SK-N-SH (cell line): ENCODE results near the gene ARHGAP45. TPM values are rescaled to one million over a fixed set of nuclear protein-coding genes. Genes with fewer than 3 reads are reported as not detected.
A peak's percentile ranks its signal among the peaks of the same experiment; 100 is the strongest.

ENCODE experiments used
- CTCF ChIA-PET: fragments of 300-600, 350-600 bp; formaldehyde crosslinking; extraction: SDS; loops from one replicate; lab custom pipeline; 2021; lab: Yijun Ruan, JAX
- POLR2A ChIA-PET: fragments of 350-600 bp; sonication (Branson Sonifier 250); formaldehyde crosslinking; extraction: SDS; loops from one replicate; lab custom pipeline; 2020; ENCODE audit warnings: antibody characterized with exemption, inconsistent platforms; lab: Yijun Ruan, JAX
- DNase-seq: peaks from one replicate; pipeline ENCODE4 v3.0.0; 2012
- H2AFZ ChIP-seq: fragments of 200-600 bp; sonication (generic); 2 replicates; pipeline ENCODE4 v1.8.1; 2016; ENCODE audit warnings: antibody characterized with exemption, mild to moderate bottlenecking, low read depth
- H3F3A ChIP-seq: fragments of 200-600 bp; sonication (generic); replicated peaks from 2 replicates; pipeline ENCODE3; 2016; ENCODE audit warnings: antibody characterized with exemption, mild to moderate bottlenecking; ENCODE audit not compliant: insufficient read depth
- H3K27ac ChIP-seq, 2 experiments: fragments of 200-500 bp in 1 of 2; fragments of 200-600 bp in 1 of 2; sonication (Bioruptor generic) in 1 of 2; sonication (generic), shearing (Covaris generic) in 1 of 2; 2 replicates each; pipeline versions ENCODE4 v1.5.1 to v1.6.1; 2014 to 2016; ENCODE audit warnings: low read depth in 2 of 2, inconsistent platforms in 1 of 2, low read length in 1 of 2, mild to moderate bottlenecking in 1 of 2, mixed read lengths in 1 of 2
- H3K27me3 ChIP-seq: fragments of 200-600 bp; sonication (generic), shearing (Covaris generic); 2 replicates; pipeline ENCODE4 v1.6.1; 2016; ENCODE audit warnings: mixed run types; ENCODE audit not compliant: insufficient read depth
- H3K36me3 ChIP-seq, 2 experiments: fragments of 200-500 bp in 1 of 2; fragments of 200-600 bp in 1 of 2; sonication (Bioruptor generic) in 1 of 2; sonication (generic) in 1 of 2; replicated peaks in 1 of 2; 2 replicates each; pipeline versions ENCODE3 to v1.5.1; 2014 to 2016; ENCODE audit warnings: low read length in 1 of 2, mild to moderate bottlenecking in 1 of 2; ENCODE audit not compliant: insufficient read depth in 2 of 2, control insufficient read depth in 1 of 2
- H3K4me1 ChIP-seq, 2 experiments: fragments of 200-500 bp in 1 of 2; fragments of 200-600 bp in 1 of 2; sonication (Bioruptor generic) in 1 of 2; sonication (generic), shearing (Covaris generic) in 1 of 2; 2 replicates each; pipeline versions ENCODE4 v1.5.1 to v1.6.1; 2014 to 2016; ENCODE audit warnings: low read depth in 1 of 2, low read length in 1 of 2, mixed run types in 1 of 2; ENCODE audit not compliant: insufficient read depth in 2 of 2, control insufficient read depth in 1 of 2
- H3K4me2 ChIP-seq: fragments of 200-600 bp; sonication (generic), shearing (Covaris generic); 2 replicates; pipeline ENCODE4 v1.6.1; 2017; ENCODE audit warnings: mixed run types
- H3K4me3 ChIP-seq, 2 experiments: fragments of 200-500 bp in 1 of 2; fragments of 200-600 bp in 1 of 2; sonication (Bioruptor generic) in 1 of 2; sonication (generic), shearing (Covaris generic) in 1 of 2; 2 replicates each; pipeline versions ENCODE4 v1.5.1 to v1.8.1; 2014 to 2016; ENCODE audit warnings: low read depth in 2 of 2, inconsistent platforms in 1 of 2, low read length in 1 of 2, mild to moderate bottlenecking in 1 of 2, mixed read lengths in 1 of 2, moderate library complexity in 1 of 2
- H3K79me2 ChIP-seq: fragments of 200-600 bp; sonication (generic); 2 replicates; pipeline ENCODE4 v1.8.1; 2017; ENCODE audit warnings: mild to moderate bottlenecking; ENCODE audit not compliant: insufficient read depth
- H3K9ac ChIP-seq: fragments of 200-600 bp; sonication (generic); 2 replicates; pipeline ENCODE4 v1.6.1; 2017; ENCODE audit warnings: mixed run types
- H3K9me2 ChIP-seq: fragments of 200-600 bp; sonication (generic); 2 replicates; pipeline ENCODE4 v1.6.1; 2017; ENCODE audit warnings: mixed run types
- H3K9me3 ChIP-seq: fragments of 200-600 bp; sonication (generic); 2 replicates; pipeline ENCODE4 v1.6.1; 2017; ENCODE audit warnings: mixed run types, mild to moderate bottlenecking, moderate library complexity
- H4K20me1 ChIP-seq: fragments of 200-600 bp; sonication (generic); 2 replicates; pipeline ENCODE4 v1.6.1; 2017; ENCODE audit warnings: mild to moderate bottlenecking, mixed run types; ENCODE audit not compliant: insufficient read depth
- EP300 ChIP-seq, 2 experiments: IDR thresholded peaks; 2 replicates each; pipeline versions ENCODE4 v1.4.0 to v1.6.1; 2012; ENCODE audit warnings: borderline replicate concordance in 1 of 2, low read depth in 1 of 2, low read length in 1 of 2
- EZH2phosphoT487 ChIP-seq: fragments of 200-600 bp; sonication (generic); IDR thresholded peaks from 2 replicates; pipeline ENCODE4 v1.6.1; 2017; ENCODE audit warnings: low read depth, mixed run types, mild to moderate bottlenecking, antibody characterized with exemption, moderate library complexity, borderline replicate concordance
- FOXJ3 ChIP-seq: sonication (generic); formaldehyde crosslinking; IDR thresholded peaks from 2 replicates; pipeline ENCODE4 v1.5.1; 2020; ENCODE audit warnings: mild to moderate bottlenecking, missing genetic modification reagents
- FOXM1 ChIP-seq: IDR thresholded peaks from 2 replicates; pipeline ENCODE4 v1.4.0; 2012; ENCODE audit warnings: low read depth, mild to moderate bottlenecking
- GABPA ChIP-seq: IDR thresholded peaks from 2 replicates; pipeline ENCODE4 v1.4.0; 2012; ENCODE audit warnings: low read depth, mild to moderate bottlenecking
- JUND ChIP-seq: IDR thresholded peaks from 2 replicates; pipeline ENCODE4 v1.4.0; 2012
- MAX ChIP-seq: IDR thresholded peaks from 2 replicates; pipeline ENCODE4 v1.4.0; 2012; ENCODE audit warnings: low read depth
- MEF2A ChIP-seq: IDR thresholded peaks from 2 replicates; pipeline ENCODE4 v1.4.0; 2012; ENCODE audit warnings: low read depth, borderline replicate concordance
- NRF1 ChIP-seq: IDR thresholded peaks from 2 replicates; pipeline ENCODE4 v1.6.1; 2012; ENCODE audit warnings: low read depth, mild to moderate bottlenecking, low read length
- POLR2AphosphoS5 ChIP-seq: IDR thresholded peaks from 2 replicates; pipeline ENCODE4 v1.6.1; 2012; ENCODE audit warnings: low read depth, low read length
- RAD21 ChIP-seq: IDR thresholded peaks from 2 replicates; pipeline ENCODE4 v1.6.1; 2012; ENCODE audit warnings: mild to moderate bottlenecking, low read length
- RFX5 ChIP-seq: IDR thresholded peaks from 2 replicates; pipeline ENCODE4 v1.6.1; 2012; ENCODE audit warnings: mild to moderate bottlenecking, improper control_type of control experiment, low read length
- RXRA ChIP-seq: IDR thresholded peaks from 2 replicates; pipeline ENCODE4 v1.4.0; 2012; ENCODE audit warnings: low read depth, mild to moderate bottlenecking, borderline replicate concordance
- SMC3 ChIP-seq: IDR thresholded peaks from 2 replicates; pipeline ENCODE4 v1.6.1; 2012; ENCODE audit warnings: low read depth, low read length, improper control_type of control experiment
- TAF1 ChIP-seq: IDR thresholded peaks from 2 replicates; pipeline ENCODE4 v1.6.1; 2012; ENCODE audit warnings: low read depth, mild to moderate bottlenecking, low read length, moderate library complexity, borderline replicate concordance
- TCF12 ChIP-seq: IDR thresholded peaks from 2 replicates; pipeline ENCODE4 v1.4.0; 2012
- YY1 ChIP-seq: IDR thresholded peaks from 2 replicates; pipeline ENCODE4 v1.4.0; 2012; ENCODE audit warnings: low read depth, mild to moderate bottlenecking
- WGBS: methylation state at CpG from one replicate; pipeline ENCODE4 v1.1.6; 2017; ENCODE audit warnings: low lambda C conversion rate; 5-methylcytosine and 5-hydroxymethylcytosine counted together
- polyA plus RNA-seq, 3 experiments: library from polyadenylated mRNA; depleted of rRNA; stranded (reverse); fragments of >200 nt; gene quantifications; 2 replicates each; pipeline ENCODE4 v1.2.3, GENCODE V29; 2012
- TF ChIP-seq, protein P1 (sequence below): fragments of 150-350 bp; IDR thresholded peaks from 2 replicates; pipeline ENCODE4 v1.6.1; 2016; ENCODE audit warnings: mild to moderate bottlenecking, low read depth, low read length
- TF ChIP-seq, protein P2 (sequence below): IDR thresholded peaks from 2 replicates; pipeline ENCODE4 v1.4.0; 2012; ENCODE audit warnings: low read depth, borderline replicate concordance

The ARHGAP45 gene
- polyA plus RNA-seq, 1 of the 3 experiments (the other 2 are of a cell fraction), result 4.2 TPM

DNA sequence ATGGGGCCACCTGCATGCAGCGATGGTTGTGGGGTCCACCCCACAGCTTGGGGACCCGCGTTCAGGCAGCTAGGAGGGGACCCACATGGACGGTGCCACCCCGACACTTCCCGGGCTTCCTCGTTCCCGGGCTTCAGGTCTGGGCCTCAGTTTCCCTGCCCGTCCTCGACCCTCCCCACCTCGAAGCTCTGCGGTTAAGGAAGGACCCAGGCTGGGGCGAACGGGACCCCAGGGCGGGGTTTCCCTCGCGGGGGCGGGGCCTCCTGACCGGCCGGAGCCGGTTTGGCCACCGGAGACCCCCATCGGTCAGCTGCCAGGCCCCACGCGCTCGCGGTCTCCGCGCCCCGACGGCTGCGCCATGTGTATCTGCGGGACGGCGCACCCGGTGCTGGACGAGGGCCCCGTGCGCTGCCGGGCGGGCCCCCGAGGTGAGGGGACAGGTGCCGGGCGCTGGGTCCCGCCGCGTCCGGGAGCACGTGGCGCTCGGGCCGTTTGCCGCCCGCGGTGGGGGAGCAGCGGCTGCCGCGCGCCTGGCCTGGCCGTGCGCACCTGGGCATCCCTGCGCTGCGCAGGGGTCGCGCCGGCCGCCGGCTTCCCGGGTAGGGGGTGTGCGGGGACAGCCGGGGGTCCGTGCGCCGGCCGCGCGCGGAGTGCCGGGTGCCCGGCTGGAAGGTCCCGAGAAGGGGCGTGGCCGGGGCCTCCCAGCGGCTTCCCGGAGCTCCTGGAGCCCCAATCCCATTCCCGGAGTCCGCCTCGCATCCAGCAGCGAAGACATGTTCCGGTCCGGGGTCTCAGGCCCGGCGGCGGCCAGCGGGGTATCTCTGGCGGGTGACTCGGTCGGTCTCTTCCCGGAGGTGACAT, 4.2 kb downstream of the ARHGAP45 start:
- Histone ChIP-seq H2AFZ (no peak overlapping the region), H3K27me3 (peaks cover 37% of the 10 kb centered on the region)

DNA sequence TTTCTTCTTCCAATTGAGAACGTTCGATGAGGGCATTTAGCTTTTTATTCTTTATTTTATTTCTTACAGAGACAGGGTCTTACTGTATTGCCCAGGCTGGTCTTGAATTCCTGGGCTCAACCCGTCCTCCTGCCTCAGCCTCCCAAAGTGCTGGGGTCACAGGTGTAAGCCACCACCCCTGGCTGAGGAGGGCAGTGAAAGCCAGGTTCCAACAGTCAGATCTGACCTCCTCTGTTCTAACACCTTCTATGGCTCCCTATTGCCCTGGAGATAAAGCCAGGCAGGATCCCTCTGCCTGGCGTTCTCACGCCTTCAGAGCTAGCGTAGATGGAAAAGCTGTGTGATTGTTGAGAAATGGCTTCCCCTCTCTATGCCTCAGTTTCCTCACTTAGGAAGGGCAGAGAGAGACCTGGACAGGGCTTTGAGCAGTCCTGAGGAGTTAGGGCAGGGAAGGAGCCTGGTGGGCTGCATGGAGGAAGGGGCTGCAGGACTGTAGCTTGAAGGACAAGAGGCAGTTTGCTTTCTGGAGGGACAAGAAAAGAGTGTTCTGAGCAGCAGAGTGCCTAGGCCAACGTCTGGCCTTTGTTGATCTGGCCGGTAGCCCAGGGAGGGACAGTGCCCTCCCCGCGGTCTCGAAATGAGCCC, 5.5 kb downstream of the ARHGAP45 start:
- Histone ChIP-seq H3K9me3 (no peaks in the 10 kb centered on the region), H3K4me1 (peaks cover 0 to 7% of the 10 kb centered on the region in 2 experiments; a peak in 1 of 4 replicates), H3K9me2 (no peaks in the 10 kb centered on the region), H3K4me2 (no peak overlapping the region)
- TF ChIP-seq JUND, result no peak
- no peak for TF ChIP-seq YY1
- no peak for TF ChIP-seq POLR2AphosphoS5
- TF ChIP-seq FOXJ3 (CRISPR knock-in tag), result no peak
- TF ChIP-seq MEF2A, result no peak
- no peak for TF ChIP-seq MAX
- TF ChIP-seq EZH2phosphoT487, result no peak
- no peak for TF ChIP-seq FOXM1
- TF ChIP-seq, protein P1, sequence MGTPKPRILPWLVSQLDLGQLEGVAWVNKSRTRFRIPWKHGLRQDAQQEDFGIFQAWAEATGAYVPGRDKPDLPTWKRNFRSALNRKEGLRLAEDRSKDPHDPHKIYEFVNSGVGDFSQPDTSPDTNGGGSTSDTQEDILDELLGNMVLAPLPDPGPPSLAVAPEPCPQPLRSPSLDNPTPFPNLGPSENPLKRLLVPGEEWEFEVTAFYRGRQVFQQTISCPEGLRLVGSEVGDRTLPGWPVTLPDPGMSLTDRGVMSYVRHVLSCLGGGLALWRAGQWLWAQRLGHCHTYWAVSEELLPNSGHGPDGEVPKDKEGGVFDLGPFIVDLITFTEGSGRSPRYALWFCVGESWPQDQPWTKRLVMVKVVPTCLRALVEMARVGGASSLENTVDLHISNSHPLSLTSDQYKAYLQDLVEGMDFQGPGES, result no peak
- no peak for TF ChIP-seq TCF12
- no peak for TF ChIP-seq NRF1
- TF ChIP-seq SMC3, result no peak
- TF ChIP-seq, all 33 proteins: peak for 0
- peaks cover 18% of the 10 kb centered on the region for H3F3A ChIP-seq
- H3K27ac ChIP-seq, result no peak overlapping the region
- no peak overlapping the region for H2AFZ ChIP-seq
- CTCF ChIA-PET, result interaction anchor here (1.0 to 2.7 kb wide), 7 partner anchors 8 to 172 kb away, joined by 3 to 11 read pairs (median 4); partner anchors contain the start of gene WDR18
- no peaks in the 10 kb centered on the region for H3K36me3 ChIP-seq
- 80% methylated on average over 9 of the region's 11 CpGs for WGBS
- peaks cover 35% of the 10 kb centered on the region for H3K27me3 ChIP-seq
- POLR2A ChIA-PET, result no interaction called here
- no peak overlapping the region for H3K4me3 ChIP-seq
- no peaks in the 10 kb centered on the region for H4K20me1 ChIP-seq
- DNase-seq, result no peak
- no peak overlapping the region for H3K9ac ChIP-seq
- H3K79me2 ChIP-seq, result no peaks in the 10 kb centered on the region

More for the DNA sequence above, 4.2 kb downstream of the ARHGAP45 start:
- Histone ChIP-seq H3K4me1 (peaks cover 0 to 16% of the 10 kb centered on the region in 2 experiments; a peak in 1 of 4 replicates), H3K27ac (no peak overlapping the region), H3K9ac (no peak overlapping the region), H3K9me3 (no peaks in the 10 kb centered on the region), H3K4me2 (no peak overlapping the region), H3K9me2 (no peaks in the 10 kb centered on the region), H4K20me1 (no peaks in the 10 kb centered on the region), H3K36me3 (no peaks in the 10 kb centered on the region), H3K4me3 (peak overlapping the region in 1 of 2 experiments; percentile 12; a peak in 1 of 4 replicates), H3F3A (peaks cover 18% of the 10 kb centered on the region), H3K79me2 (no peaks in the 10 kb centered on the region)
- TF ChIP-seq EP300 (IDR thresholded peaks at IDR 0.05; ENCODE audit: borderline replicate concordance in 1 of 2, low read depth in 1 of 2, low read length in 1 of 2) (no peak), GABPA (no peak), RAD21 (no peak), NRF1 (no peak), YY1 (no peak), RXRA (no peak), RFX5 (no peak), TAF1 (no peak), TCF12 (no peak)
- TF ChIP-seq, protein P2, sequence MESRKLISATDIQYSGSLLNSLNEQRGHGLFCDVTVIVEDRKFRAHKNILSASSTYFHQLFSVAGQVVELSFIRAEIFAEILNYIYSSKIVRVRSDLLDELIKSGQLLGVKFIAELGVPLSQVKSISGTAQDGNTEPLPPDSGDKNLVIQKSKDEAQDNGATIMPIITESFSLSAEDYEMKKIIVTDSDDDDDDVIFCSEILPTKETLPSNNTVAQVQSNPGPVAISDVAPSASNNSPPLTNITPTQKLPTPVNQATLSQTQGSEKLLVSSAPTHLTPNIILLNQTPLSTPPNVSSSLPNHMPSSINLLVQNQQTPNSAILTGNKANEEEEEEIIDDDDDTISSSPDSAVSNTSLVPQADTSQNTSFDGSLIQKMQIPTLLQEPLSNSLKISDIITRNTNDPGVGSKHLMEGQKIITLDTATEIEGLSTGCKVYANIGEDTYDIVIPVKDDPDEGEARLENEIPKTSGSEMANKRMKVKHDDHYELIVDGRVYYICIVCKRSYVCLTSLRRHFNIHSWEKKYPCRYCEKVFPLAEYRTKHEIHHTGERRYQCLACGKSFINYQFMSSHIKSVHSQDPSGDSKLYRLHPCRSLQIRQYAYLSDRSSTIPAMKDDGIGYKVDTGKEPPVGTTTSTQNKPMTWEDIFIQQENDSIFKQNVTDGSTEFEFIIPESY, result no peak
- ChIA-PET CTCF (interaction anchor here (0.7 to 2.7 kb wide), 7 partner anchors 9 to 173 kb away, joined by 3 to 11 read pairs (median 3); partner anchors contain the start of gene WDR18), POLR2A (interaction anchor here (1.1 to 1.4 kb wide), 2 partner anchors 22 to 103 kb away, joined by 3 to 4 read pairs; partner anchors contain the start of gene SBNO2)
- DNase-seq, result peak; percentile 62
- 0% methylated on average over 3 of the region's 99 CpGs for WGBS
